NB4 (cell line): ENCODE results near the gene COL6A1.

Source experiments
- DNase-seq: peaks from one replicate; pipeline ENCODE4 v3.0.0; 2010; ENCODE audit warnings: low read depth
- H3K4me3 ChIP-seq: one replicate; pipeline ENCODE4 v1.5.1; 2011; ENCODE audit warnings: mild to moderate bottlenecking, low read depth, low read length, moderate library complexity
- MAX ChIP-seq: IDR thresholded peaks from 2 replicates; pipeline ENCODE4 v1.6.1; 2011; ENCODE audit warnings: low read depth, low read length
- MYC ChIP-seq: IDR thresholded peaks from 2 replicates; pipeline ENCODE4 v1.6.1; 2011; ENCODE audit warnings: low read depth, low read length
- POLR2A ChIP-seq: IDR thresholded peaks from 2 replicates; pipeline ENCODE4 v1.6.1; 2011; ENCODE audit warnings: mild to moderate bottlenecking; ENCODE audit not compliant: insufficient read length; ENCODE audit errors: extremely low read depth
- TF ChIP-seq, protein P1 (sequence below): IDR thresholded peaks from one replicate; pipeline ENCODE4 v1.5.1; 2012; ENCODE audit warnings: low read depth, low read length

COL6A1 gene

DNA sequence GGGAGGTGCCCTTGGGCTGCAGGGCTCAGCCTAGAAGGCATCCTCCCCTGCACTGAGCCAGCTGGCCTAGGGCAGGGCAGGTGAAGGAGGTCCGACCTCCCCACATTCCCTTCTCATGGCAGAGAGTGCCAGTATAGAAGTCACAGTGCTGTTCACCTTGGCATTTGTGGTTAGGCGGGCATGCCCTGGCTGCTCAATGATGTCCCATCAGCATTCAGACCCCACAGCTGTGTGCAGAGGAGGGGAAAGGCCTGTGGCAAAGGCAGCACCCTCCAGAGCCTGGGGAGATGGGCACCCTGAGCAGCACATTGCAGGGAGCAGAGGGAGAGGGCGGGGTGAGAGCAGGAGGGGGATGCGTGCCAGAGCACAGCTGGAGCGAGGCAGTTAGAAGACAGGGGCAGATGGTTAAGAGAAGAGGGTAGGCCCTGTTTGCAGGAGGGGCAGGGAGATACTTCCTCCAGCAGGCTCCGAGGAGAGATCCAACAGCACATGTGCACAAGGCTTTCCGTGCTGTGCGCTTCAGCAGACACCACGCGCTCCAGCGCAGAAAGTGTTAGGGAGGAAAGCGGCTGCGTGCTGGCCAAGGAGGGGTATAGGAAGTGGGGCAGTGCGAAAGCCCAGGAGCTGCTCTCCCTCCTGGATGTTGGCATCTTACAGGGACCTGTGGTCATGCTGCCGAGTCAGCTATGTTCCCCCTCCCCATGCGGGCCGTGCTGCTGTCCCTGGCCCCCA lies 43.7 kb upstream of the COL6A1 start:
- TF ChIP-seq MYC (no peak), MAX (no peak), POLR2A (no peak)
- TF ChIP-seq, protein P1, sequence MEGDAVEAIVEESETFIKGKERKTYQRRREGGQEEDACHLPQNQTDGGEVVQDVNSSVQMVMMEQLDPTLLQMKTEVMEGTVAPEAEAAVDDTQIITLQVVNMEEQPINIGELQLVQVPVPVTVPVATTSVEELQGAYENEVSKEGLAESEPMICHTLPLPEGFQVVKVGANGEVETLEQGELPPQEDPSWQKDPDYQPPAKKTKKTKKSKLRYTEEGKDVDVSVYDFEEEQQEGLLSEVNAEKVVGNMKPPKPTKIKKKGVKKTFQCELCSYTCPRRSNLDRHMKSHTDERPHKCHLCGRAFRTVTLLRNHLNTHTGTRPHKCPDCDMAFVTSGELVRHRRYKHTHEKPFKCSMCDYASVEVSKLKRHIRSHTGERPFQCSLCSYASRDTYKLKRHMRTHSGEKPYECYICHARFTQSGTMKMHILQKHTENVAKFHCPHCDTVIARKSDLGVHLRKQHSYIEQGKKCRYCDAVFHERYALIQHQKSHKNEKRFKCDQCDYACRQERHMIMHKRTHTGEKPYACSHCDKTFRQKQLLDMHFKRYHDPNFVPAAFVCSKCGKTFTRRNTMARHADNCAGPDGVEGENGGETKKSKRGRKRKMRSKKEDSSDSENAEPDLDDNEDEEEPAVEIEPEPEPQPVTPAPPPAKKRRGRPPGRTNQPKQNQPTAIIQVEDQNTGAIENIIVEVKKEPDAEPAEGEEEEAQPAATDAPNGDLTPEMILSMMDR: no peak
- no peak for DNase-seq
- no peak overlapping the region for H3K4me3 ChIP-seq

DNA sequence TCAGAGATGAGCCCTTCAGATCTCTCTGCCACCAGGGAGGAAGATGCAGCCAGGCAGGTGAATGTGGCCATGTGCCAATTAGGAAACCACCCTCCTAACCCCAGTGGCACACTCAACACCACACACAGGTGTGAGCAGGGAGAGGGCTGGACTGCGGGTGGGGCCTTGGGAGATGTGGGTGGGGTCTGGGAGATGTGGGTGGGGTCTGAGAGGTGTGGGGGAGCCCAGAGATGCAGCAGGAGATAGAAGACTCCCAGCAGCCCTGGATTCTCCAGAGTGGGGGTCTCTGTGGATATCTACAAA lies 43.2 kb upstream of the COL6A1 start:
- TF ChIP-seq, protein P1: no peak
- TF ChIP-seq MAX (no peak), MYC (no peak), POLR2A (no peak)
- DNase-seq: no peak
- H3K4me3 ChIP-seq: no peak overlapping the region

- no peak for TF ChIP-seq POLR2A
- TF ChIP-seq MYC: no peak
- TF ChIP-seq MAX: no peak
- TF ChIP-seq, protein P1: no peak
- DNase-seq: no peak
- no peak overlapping the region for H3K4me3 ChIP-seq
These were observed 42.6 kb upstream of the COL6A1 start for GRCh38 chr21:45938811-45939520.

DNA sequence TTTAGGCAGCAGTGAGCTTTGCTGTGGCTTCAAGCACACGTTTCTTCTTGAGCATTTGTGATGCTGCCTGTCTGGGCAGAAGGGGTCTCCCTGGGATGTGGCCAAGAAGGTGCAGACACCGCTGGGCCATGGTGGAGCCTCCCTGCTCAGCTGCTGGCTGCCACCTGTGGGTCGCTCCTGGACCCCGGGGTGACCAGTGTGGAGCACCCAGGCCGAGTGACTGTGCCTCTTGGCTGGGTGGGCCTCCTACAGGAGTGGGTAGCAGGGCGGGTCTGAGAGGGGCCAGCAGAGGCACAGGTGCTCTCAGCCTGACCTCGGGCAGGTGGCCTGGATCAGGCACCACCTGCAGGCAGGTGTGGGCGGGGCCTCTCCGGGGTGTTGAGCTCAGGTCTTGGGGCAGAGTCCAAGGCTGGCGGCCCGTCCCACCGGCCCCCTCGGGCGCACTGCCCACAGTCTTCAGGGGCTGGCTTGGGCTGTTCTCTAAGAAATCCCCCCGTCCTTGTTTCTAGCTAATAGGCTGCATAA lies 42.0 kb upstream of the COL6A1 start:
- no peak for DNase-seq
- no peak for TF ChIP-seq MAX
- no peak for TF ChIP-seq MYC
- TF ChIP-seq, protein P1: no peak
- no peak for TF ChIP-seq POLR2A
- H3K4me3 ChIP-seq: no peak overlapping the region

DNA sequence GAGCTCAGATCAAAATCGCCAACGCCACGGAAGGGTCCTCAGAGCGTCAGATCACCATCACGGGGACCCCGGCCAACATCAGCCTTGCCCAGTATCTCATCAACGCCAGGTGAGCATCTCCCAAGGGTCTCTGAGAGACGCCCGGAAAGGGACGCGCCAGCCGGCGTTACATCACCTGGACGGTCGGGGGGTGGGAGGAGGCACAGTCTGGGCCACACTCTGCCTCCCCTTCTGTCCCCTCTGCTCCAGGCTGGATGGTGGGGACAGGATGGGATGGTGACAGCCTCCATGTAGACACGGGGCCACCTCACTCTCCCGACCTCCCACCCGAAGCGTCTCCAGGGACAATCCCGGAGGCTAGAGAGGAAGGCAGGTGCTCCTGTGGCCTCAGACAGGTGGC lies 41.5 kb upstream of the COL6A1 start:
- no peak for TF ChIP-seq MYC
- TF ChIP-seq, protein P1: no peak
- H3K4me3 ChIP-seq: no peak overlapping the region
- no peak for DNase-seq
